Activated CD8-positive, alpha-beta T cell treated with anti-CD3 and anti-CD28 coated beads, Interleukin-2, amount 10 ng/mL, durations not matched to agents 7 days and 5 days (primary cell): ENCODE data around the gene DCAF7. TPM values are rescaled to one million over a fixed set of nuclear protein-coding genes. Genes with fewer than 3 reads are reported as not detected.

Experiments
- ATAC-seq: fragments of 150-1000 bp; cut with Tn5 transposase; one replicate; pipeline ENCODE4 v1.10.0; 2021; ENCODE audit warnings: moderate library complexity
- CTCF ChIA-PET: fragments of 350-600 bp; sonication (Branson Sonifier 250); formaldehyde crosslinking; loops from one replicate; lab custom pipeline; 2021; ENCODE audit warnings: antibody characterized with exemption; lab: Charles Lee
- POLR2A ChIA-PET: fragments of 350-600 bp; sonication (Branson Sonifier 250); formaldehyde crosslinking; loops from one replicate; lab custom pipeline; 2021; ENCODE audit warnings: antibody characterized with exemption; lab: Charles Lee
- DNase-seq: peaks from one replicate; pipeline ENCODE4 v3.0.0-alpha.2; 2020
- H3K27ac Mint-ChIP-seq: one replicate; pipeline ENCODE4 v1.8.0; 2021; ENCODE audit warnings: mild to moderate bottlenecking, mixed read lengths
- H3K27me3 Mint-ChIP-seq: one replicate; pipeline ENCODE4 v1.8.0; 2021; ENCODE audit warnings: low read depth, mixed read lengths
- H3K36me3 Mint-ChIP-seq: one replicate; pipeline ENCODE4 v1.8.0; 2021; ENCODE audit warnings: low read depth, mixed read lengths
- H3K4me1 Mint-ChIP-seq: one replicate; pipeline ENCODE4 v1.8.0; 2021; ENCODE audit warnings: low read depth, mixed read lengths
- H3K4me3 Mint-ChIP-seq: one replicate; pipeline ENCODE4 v1.8.0; 2021; ENCODE audit warnings: mild to moderate bottlenecking, mixed read lengths
- H3K9me3 Mint-ChIP-seq: one replicate; pipeline ENCODE4 v1.8.0; 2022; ENCODE audit warnings: mixed read lengths; ENCODE audit not compliant: insufficient read depth
- total RNA-seq, 2 experiments: library from RNA; stranded (reverse); gene quantifications; one replicate each; pipeline ENCODE4 v1.2.3, GENCODE V29; 2021

Gene DCAF7
- total RNA-seq, 2 experiments from 2014 or later = 127 TPM

GRCh38 chr17:63538693-63539595 lies 11.3 kb upstream of the DCAF7 start:
- DNase-seq (no peak), ATAC-seq (no peak)
- Mint-ChIP-seq H3K4me3 (no peak overlapping the region), H3K27ac (no peak overlapping the region), H3K27me3 (peaks cover 32% of the 10 kb centered on the region), H3K9me3 (no peaks in the 10 kb centered on the region), H3K4me1 (peaks cover 6% of the 10 kb centered on the region), H3K36me3 (no peaks in the 10 kb centered on the region)
- ChIA-PET CTCF (interaction anchor here (0.6 kb wide), 1 partner anchor 73 kb away, joined by 3 read pairs; no protein-coding TSS in a partner anchor), POLR2A (no interaction called here)

- Mint-ChIP-seq H3K9me3 (no peaks in the 10 kb centered on the region), H3K4me1 (peaks cover 6% of the 10 kb centered on the region), H3K36me3 (no peaks in the 10 kb centered on the region), H3K27me3 (peaks cover 32% of the 10 kb centered on the region), H3K27ac (no peak overlapping the region), H3K4me3 (no peak overlapping the region)
- DNase-seq = no peak
- CTCF ChIA-PET = no interaction called here
- ATAC-seq = no peak
- POLR2A ChIA-PET = no interaction called here
Measured at GRCh38 chr17:63540590-63540989, 9.7 kb upstream of the DCAF7 start.

GRCh38 chr17:63542218-63542545 lies 8.1 kb upstream of the DCAF7 start:
- Mint-ChIP-seq H3K9me3 (no peaks in the 10 kb centered on the region), H3K27me3 (peaks cover 30% of the 10 kb centered on the region), H3K36me3 (no peaks in the 10 kb centered on the region), H3K27ac (no peak overlapping the region), H3K4me3 (no peak overlapping the region), H3K4me1 (peaks cover 6% of the 10 kb centered on the region)
- no peak for ATAC-seq
- DNase-seq = no peak
- ChIA-PET POLR2A (no interaction called here), CTCF (no interaction called here)

GRCh38 chr17:63542942-63543821 lies 7.1 kb upstream of the DCAF7 start:
- ChIA-PET CTCF (interaction anchor here (1.7 kb wide), 1 partner anchor 68 kb away, joined by 7 read pairs; no protein-coding TSS in a partner anchor), POLR2A (no interaction called here)
- no peaks in the 10 kb centered on the region for H3K36me3 Mint-ChIP-seq
- ATAC-seq = no peak
- no peak overlapping the region for H3K4me3 Mint-ChIP-seq
- H3K27me3 Mint-ChIP-seq = peaks cover 22% of the 10 kb centered on the region
- peaks cover 3% of the 10 kb centered on the region for H3K4me1 Mint-ChIP-seq
- no peak for DNase-seq
- H3K9me3 Mint-ChIP-seq = no peaks in the 10 kb centered on the region
- no peak overlapping the region for H3K27ac Mint-ChIP-seq

DNA sequence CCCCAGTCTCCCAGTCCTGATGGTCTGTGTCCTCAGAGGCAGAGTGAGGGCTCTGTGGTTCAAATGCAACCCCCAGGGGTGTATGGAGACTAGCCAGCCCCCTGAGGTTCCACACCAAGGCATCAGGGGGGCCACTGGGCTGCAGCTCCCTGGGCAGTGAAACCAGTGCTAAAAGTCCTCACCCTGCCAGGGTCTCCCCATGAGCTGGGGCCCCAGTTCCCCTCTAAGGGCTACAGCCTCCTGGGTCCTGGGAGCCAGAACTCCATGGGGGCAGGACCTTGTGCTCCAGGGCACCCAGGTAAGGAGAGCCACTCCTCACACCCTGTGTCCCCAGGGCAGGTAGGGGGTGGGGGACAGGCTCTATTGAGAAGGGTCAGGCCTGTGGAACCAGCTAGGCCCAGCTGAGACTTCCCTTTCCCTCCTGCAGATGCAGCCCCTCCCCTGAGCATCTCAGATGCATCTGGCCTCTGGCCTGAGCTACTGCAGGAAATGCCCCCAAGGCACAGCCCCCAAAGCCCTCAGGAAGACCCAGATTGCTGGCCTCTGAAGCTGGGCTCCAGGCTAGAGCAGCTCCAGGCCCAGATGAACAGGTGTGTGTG lies 6.4 kb upstream of the DCAF7 start:
- H3K27ac Mint-ChIP-seq = no peak overlapping the region
- no peak overlapping the region for H3K4me3 Mint-ChIP-seq
- H3K4me1 Mint-ChIP-seq = no peaks in the 10 kb centered on the region
- POLR2A ChIA-PET = no interaction called here
- H3K9me3 Mint-ChIP-seq = no peaks in the 10 kb centered on the region
- H3K27me3 Mint-ChIP-seq = peaks cover 16% of the 10 kb centered on the region
- CTCF ChIA-PET = interaction anchor here (1.7 kb wide), 1 partner anchor 67 kb away, joined by 7 read pairs; no protein-coding TSS in a partner anchor
- ATAC-seq (no peak), DNase-seq (no peak)
- no peaks in the 10 kb centered on the region for H3K36me3 Mint-ChIP-seq

GRCh38 chr17:63544467-63545301 lies 5.6 kb upstream of the DCAF7 start:
- ChIA-PET CTCF (interaction anchor here (1.0 to 1.7 kb wide), 2 partner anchors 38 to 66 kb away, joined by 3 to 7 read pairs; no protein-coding TSS in a partner anchor), POLR2A (no interaction called here)
- Mint-ChIP-seq H3K9me3 (no peaks in the 10 kb centered on the region), H3K36me3 (no peaks in the 10 kb centered on the region), H3K27ac (no peak overlapping the region), H3K27me3 (peaks cover 8% of the 10 kb centered on the region), H3K4me3 (no peak overlapping the region), H3K4me1 (no peaks in the 10 kb centered on the region)
- DNase-seq (no peak), ATAC-seq (no peak)

DNA sequence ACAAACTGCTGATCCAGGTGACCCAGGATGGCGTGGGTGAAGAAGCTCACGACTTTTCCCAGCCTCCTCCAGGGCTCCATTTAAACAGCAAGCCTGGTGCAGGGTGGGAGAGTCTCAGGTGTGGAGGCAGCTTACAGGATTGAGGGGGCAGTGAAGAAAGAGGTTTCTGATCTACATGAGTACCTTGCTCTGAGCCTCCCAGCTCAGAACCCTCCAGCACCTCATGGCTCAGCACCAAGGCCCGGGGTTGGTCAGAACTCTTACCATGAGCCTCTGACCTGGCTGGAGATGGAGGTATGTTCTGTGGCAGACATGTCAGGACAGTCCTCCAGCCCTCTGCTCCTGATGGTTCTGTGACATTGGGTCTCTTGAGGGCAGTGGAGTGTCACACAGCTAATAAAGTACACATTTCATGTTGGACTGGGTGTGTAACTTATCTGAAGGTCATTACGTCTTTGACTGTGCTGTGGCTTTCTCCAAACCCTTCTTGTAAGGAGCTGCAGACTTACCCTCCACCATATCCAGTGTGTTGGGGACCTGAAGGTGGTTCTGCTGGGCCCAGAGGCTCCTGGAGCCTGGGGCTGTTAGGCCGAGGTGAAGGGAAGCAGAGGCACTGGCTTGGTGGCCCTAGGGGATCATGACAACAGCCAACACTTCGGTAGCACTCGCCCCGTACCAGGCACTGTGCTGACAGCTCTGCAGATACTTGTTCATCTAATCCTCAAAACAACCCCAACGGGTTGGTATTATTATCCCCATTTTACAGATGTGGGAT lies 3.8 kb upstream of the DCAF7 start:
- H3K4me3 Mint-ChIP-seq = no peak overlapping the region
- no peak overlapping the region for H3K27ac Mint-ChIP-seq
- CTCF ChIA-PET = no interaction called here
- H3K36me3 Mint-ChIP-seq = peaks cover 10% of the 10 kb centered on the region
- no peaks in the 10 kb centered on the region for H3K9me3 Mint-ChIP-seq
- H3K27me3 Mint-ChIP-seq = peaks cover 2% of the 10 kb centered on the region
- POLR2A ChIA-PET = no interaction called here
- H3K4me1 Mint-ChIP-seq = no peaks in the 10 kb centered on the region
- DNase-seq (no peak), ATAC-seq (no peak)

- DNase-seq (no peak), ATAC-seq (no peak)
- peaks cover 2% of the 10 kb centered on the region for H3K27me3 Mint-ChIP-seq
- no peak overlapping the region for H3K27ac Mint-ChIP-seq
- ChIA-PET CTCF (interaction anchor here (0.6 kb wide), 1 partner anchor 69 kb away, joined by 3 read pairs; no protein-coding TSS in a partner anchor), POLR2A (no interaction called here)
- H3K4me1 Mint-ChIP-seq = peaks cover 4% of the 10 kb centered on the region
- H3K9me3 Mint-ChIP-seq = no peaks in the 10 kb centered on the region
- H3K36me3 Mint-ChIP-seq = peaks cover 13% of the 10 kb centered on the region
- no peak overlapping the region for H3K4me3 Mint-ChIP-seq
Measured at GRCh38 chr17:63547083-63547523, 3.2 kb upstream of the DCAF7 start.

DNA sequence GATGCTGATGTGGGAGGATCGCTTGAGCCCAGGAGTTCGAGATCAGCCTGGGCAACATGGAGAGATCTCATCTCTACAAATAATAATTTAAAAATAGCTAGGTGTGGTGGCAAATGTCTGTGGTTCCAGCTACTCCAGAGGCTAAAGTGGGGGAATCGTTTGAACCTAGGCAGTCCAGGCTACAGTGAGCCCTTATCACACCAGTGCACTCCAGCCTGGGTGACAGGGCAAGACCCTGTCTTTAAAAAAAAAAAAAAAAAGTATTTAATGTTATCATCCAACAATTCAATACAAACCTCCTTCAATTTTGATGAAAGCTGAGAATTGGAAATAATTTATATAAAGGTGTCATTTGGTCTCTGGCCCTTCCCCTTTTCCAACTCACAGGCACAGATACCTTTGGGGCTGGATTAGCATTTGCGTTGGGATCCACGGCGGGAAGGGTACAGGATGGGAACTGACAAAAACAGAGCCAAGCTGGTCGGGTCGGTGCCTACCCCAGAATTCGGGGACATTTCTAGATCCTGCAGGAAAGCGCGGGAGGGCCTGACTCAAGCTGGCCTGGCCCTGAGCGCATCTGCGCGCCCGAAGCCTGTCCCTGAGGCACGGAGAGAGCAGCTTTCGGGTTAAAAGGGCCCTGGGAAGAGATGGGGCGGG lies 860 bp upstream of the DCAF7 start:
- Mint-ChIP-seq H3K4me3 (peak overlapping the region; percentile 99), H3K27ac (peak overlapping the region; percentile 97), H3K4me1 (peaks cover 21% of the 10 kb centered on the region), H3K9me3 (no peaks in the 10 kb centered on the region), H3K36me3 (peaks cover 30% of the 10 kb centered on the region), H3K27me3 (no peaks in the 10 kb centered on the region)
- CTCF ChIA-PET = interaction anchor here (1.2 to 4.9 kb wide), 4 partner anchors 51 to 73 kb away, joined by 3 to 37 read pairs (median 7); partner anchors contain the start of genes ACE, MAP3K3 and TACO1
- DNase-seq = no peak
- peak; percentile 15 for ATAC-seq
- POLR2A ChIA-PET = interaction anchor here (1.4 to 1.7 kb wide), 3 partner anchors 11 to 73 kb away, joined by 3 to 9 read pairs (median 5); partner anchors contain the start of genes MAP3K3 and TACO1
